Tibial nerve (tissue), 4 donors: ENCODE measurements around the gene PPIA. TPM values are rescaled to one million over a fixed set of nuclear protein-coding genes. Genes with fewer than 3 reads are reported as not detected.

ENCODE experiments used
- DNase-seq, 2 donors: peaks; one replicate each; pipeline ENCODE4 v3.0.0-alpha.2; 2019; ENCODE audit warnings: low spot score in 2 of 2
- H3K27ac ChIP-seq, 4 donors: fragments of 200-600 bp; sonication (generic) in 3 of 4; one replicate each; pipeline ENCODE4 v1.5.1; 2017 to 2019; ENCODE audit warnings: mild to moderate bottlenecking in 1 of 4
- H3K27me3 ChIP-seq, 2 donors: fragments of 200-600 bp; sonication (generic) in 1 of 2; one replicate each; pipeline versions ENCODE4 v1.5.1 to v1.6.0; 2017 to 2019
- H3K36me3 ChIP-seq, 3 donors: fragments of 200-600 bp; sonication (generic); one replicate each; pipeline ENCODE4 v1.5.1; 2018 to 2019
- H3K4me1 ChIP-seq, 4 donors: fragments of 200-600 bp; sonication (generic) in 3 of 4; one replicate each; pipeline ENCODE4 v1.5.1; 2017 to 2019
- H3K4me3 ChIP-seq, 4 donors: fragments of 200-600 bp; sonication (generic) in 3 of 4; one replicate each; pipeline ENCODE4 v1.5.1; 2017 to 2019; ENCODE audit warnings: mild to moderate bottlenecking in 1 of 4, moderate library complexity in 1 of 4
- H3K9me3 ChIP-seq, 4 donors: fragments of 200-600 bp; sonication (generic) in 3 of 4; one replicate each; pipeline ENCODE4 v1.5.1; 2017 to 2019
- EP300 ChIP-seq, 2 donors: sonication (generic); formaldehyde crosslinking; IDR thresholded peaks; one replicate each; pipeline ENCODE4 v1.6.1; 2017; ENCODE audit warnings: antibody characterized with exemption in 2 of 2, mild to moderate bottlenecking in 1 of 2
- POLR2A ChIP-seq, 2 donors: fragments of 450-650 bp; IDR thresholded peaks; one replicate each; pipeline ENCODE4 v1.6.1; 2017; ENCODE audit warnings: antibody characterized with exemption in 2 of 2, mild to moderate bottlenecking in 2 of 2, moderate library complexity in 2 of 2
- WGBS, 2 donors: methylation state at CpG; one replicate each; pipeline ENCODE4 v1.1.5; 2018; 5-methylcytosine and 5-hydroxymethylcytosine counted together
- total RNA-seq, 4 donors: library from RNA; depleted of rRNA; stranded (reverse); fragments of >200 nt; gene quantifications; one replicate each; pipeline ENCODE4 v1.1.0, GENCODE V29; 2016
- TF ChIP-seq, protein P1 (sequence below), 5 experiments: fragments of 200-600 bp in 3 of 5; fragments of 450-650 bp in 2 of 5; sonication (generic) in 3 of 5; IDR thresholded peaks; one replicate each; pipeline ENCODE4 v1.5.1; 2016 to 2019; ENCODE audit warnings: antibody characterized with exemption in 5 of 5, mild to moderate bottlenecking in 3 of 5, moderate library complexity in 2 of 5

The PPIA gene
- total RNA-seq, 4 donors from 2014 or later, result 803 to 1,127 (median 967) TPM

DNA sequence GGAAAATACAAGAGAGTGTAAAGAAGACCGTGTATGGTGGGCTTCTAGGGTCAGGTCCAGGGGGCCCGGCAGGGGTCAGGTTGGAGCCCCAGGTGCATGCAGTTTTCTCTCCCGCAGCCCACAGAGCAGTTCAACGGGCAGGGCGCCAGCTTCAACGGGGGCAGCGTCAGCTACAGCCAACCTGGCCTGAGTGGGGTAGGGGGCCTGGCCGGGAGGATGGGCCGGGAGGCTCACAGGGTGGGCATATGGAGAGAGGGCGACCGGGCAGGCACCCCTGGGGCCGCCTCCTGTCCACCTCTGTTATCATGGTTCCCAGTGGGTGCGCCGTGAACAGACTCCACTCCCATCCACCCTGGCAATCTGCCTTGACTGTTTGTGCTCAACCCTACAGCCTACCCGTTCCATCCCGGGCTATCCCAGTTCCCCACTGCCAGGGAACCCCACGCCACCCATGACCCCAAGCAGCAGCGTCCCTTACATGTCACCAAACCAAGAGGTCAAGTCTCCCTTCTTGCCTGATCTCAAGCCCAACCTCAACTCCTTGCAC lies 36.4 kb upstream of the PPIA start:
- 88 to 89% methylated on average over 17 to 18 of the region's 18 CpGs for WGBS, 2 donors
- H3K4me3 ChIP-seq, result no peak overlapping the region
- H3K9me3 ChIP-seq, result no peaks in the 10 kb centered on the region
- TF ChIP-seq EP300 (IDR thresholded peaks at IDR 0.05), result no peak
- TF ChIP-seq, protein P1, sequence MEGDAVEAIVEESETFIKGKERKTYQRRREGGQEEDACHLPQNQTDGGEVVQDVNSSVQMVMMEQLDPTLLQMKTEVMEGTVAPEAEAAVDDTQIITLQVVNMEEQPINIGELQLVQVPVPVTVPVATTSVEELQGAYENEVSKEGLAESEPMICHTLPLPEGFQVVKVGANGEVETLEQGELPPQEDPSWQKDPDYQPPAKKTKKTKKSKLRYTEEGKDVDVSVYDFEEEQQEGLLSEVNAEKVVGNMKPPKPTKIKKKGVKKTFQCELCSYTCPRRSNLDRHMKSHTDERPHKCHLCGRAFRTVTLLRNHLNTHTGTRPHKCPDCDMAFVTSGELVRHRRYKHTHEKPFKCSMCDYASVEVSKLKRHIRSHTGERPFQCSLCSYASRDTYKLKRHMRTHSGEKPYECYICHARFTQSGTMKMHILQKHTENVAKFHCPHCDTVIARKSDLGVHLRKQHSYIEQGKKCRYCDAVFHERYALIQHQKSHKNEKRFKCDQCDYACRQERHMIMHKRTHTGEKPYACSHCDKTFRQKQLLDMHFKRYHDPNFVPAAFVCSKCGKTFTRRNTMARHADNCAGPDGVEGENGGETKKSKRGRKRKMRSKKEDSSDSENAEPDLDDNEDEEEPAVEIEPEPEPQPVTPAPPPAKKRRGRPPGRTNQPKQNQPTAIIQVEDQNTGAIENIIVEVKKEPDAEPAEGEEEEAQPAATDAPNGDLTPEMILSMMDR (IDR thresholded peaks at IDR 0.05), result no peak
- no peak for TF ChIP-seq POLR2A (IDR thresholded peaks at IDR 0.05)
- H3K27ac ChIP-seq, result no peak overlapping the region
- peaks cover 0 to 36% (median 6%) of the 10 kb centered on the region in 4 donors for H3K4me1 ChIP-seq
- H3K27me3 ChIP-seq, result no peaks in the 10 kb centered on the region
- no peak for DNase-seq
- H3K36me3 ChIP-seq, result peaks cover 12 to 88% (median 30%) of the 10 kb centered on the region in 3 donors

DNA sequence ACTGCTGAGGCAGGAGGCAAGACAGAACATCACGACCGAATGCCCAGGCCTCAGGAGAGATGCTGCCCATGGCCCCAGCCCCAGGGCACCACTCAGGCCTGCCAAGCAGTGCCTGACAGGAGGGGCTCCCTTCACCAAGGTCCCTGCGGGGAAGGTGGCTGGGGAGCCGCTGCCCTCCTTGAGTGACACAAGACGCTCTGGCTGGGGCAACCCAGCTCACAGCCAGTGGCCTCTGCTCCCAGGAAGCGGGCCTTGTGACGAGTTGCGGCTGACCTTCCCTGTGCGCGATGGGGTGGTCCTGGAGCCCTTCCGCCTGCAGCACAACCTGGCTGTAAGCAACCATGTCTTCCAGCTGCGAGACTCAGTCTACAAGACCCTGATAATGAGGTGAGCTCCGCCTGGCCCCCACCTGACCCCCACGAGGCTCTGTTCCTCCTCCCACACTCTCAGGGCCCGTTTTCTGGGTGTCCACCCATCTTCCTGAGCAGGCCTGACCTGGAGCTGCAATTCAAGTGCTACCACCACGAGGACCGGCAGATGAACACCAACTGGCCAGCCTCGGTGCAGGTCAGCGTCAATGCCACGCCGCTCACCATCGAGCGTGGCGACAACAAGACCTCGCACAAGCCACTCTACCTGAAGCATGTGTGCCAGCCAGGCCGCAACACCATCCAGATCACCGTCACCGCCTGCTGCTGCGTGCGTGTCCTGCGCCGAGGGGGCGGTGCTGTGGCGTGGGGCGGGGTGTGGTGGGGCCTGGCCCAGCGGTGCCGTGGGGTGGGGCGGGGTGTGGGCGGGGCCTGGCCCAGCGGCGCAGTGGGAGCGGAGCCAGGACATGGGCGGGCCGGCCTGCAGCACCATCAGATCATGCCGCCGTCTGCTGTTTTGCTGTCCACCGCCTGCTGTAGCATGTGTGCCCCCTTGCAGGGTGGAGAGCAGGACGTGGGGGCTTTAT lies 35.0 kb upstream of the PPIA start:
- WGBS, 2 donors, result 58 to 85% methylated on average over 34 to 35 of the region's 48 CpGs
- peak overlapping the region in 1 of 4 donors; percentile 14 for H3K4me3 ChIP-seq
- peak; percentile 33 to 47 for DNase-seq

GRCh38 chr7:44762300-44762699 lies 34.2 kb upstream of the PPIA start:
- TF ChIP-seq EP300 (IDR thresholded peaks at IDR 0.05), result no peak
- TF ChIP-seq, protein P1 (IDR thresholded peaks at IDR 0.05), result no peak
- TF ChIP-seq POLR2A (IDR thresholded peaks at IDR 0.05), result no peak
- DNase-seq, result no peak
- Histone ChIP-seq H3K27me3 (no peaks in the 10 kb centered on the region), H3K27ac (peak overlapping the region in 1 of 4 donors; percentile 51), H3K36me3 (peaks cover 12 to 99% (median 36%) of the 10 kb centered on the region in 3 donors), H3K4me3 (peak overlapping the region in 1 of 4 donors; percentile 14), H3K9me3 (no peaks in the 10 kb centered on the region), H3K4me1 (peaks cover 0 to 15% (median 0%) of the 10 kb centered on the region in 4 donors)
- 78 to 90% methylated on average over 9 of the region's 9 CpGs for WGBS, 2 donors

More for the DNA sequence above, 35.0 kb upstream of the PPIA start:
- Histone ChIP-seq H3K27ac (peak overlapping the region in 2 of 4 donors; percentile 23 to 74), H3K27me3 (no peaks in the 10 kb centered on the region), H3K36me3 (peaks cover 12 to 99% (median 40%) of the 10 kb centered on the region in 3 donors), H3K9me3 (no peaks in the 10 kb centered on the region), H3K4me1 (peaks cover 0 to 23% (median 2%) of the 10 kb centered on the region in 4 donors)
- TF ChIP-seq EP300 (IDR thresholded peaks at IDR 0.05) (peak in 1 of 2 donors; percentile 29), POLR2A (IDR thresholded peaks at IDR 0.05) (no peak)

DNA sequence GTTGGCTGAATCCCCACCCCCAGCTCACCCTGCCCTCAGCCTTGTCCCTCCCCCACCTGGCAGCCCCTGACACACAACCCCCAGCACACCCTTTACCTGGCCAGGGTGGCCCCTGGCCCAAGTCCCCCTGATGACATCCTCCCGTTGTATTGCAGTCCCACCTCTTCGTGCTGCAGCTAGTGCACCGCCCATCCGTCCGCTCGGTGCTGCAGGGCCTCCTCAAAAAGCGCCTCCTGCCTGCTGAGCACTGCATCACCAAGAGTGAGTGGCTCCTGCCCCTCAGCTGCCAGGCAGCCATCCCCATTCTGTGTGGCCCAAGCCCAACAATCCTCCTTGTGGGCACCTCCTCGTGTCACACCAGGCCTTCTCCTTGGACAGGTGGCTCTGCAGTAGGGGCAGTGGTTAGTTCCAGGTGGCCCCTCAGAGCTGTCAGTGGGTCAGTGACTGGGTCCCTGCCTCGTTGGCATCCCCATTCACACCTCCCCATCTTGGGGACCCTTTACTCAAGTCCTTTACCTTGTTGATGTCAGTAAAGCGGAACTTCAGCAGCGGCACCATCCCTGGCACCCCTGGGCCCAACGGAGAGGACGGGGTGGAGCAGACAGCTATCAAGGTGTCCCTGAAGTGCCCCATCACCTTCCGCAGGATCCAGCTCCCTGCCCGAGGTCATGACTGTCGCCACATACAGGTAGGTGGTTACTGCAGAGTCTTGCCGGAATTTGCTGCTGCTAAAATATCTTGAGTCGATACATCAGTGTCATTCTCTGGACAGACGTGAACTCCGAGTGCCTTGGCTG lies 33.6 kb upstream of the PPIA start:
- Histone ChIP-seq H3K27me3 (no peaks in the 10 kb centered on the region), H3K36me3 (peaks cover 12 to 99% (median 35%) of the 10 kb centered on the region in 3 donors), H3K9me3 (no peaks in the 10 kb centered on the region), H3K4me3 (no peak overlapping the region), H3K4me1 (peaks cover 0 to 19% (median 3%) of the 10 kb centered on the region in 4 donors), H3K27ac (peak overlapping the region in 1 of 4 donors; percentile 51)
- TF ChIP-seq EP300 (IDR thresholded peaks at IDR 0.05) (no peak), POLR2A (IDR thresholded peaks at IDR 0.05) (no peak)
- TF ChIP-seq, protein P1 (IDR thresholded peaks at IDR 0.05), result no peak
- no peak for DNase-seq
- 90 to 93% methylated on average over 19 to 20 of the region's 20 CpGs for WGBS, 2 donors

DNA sequence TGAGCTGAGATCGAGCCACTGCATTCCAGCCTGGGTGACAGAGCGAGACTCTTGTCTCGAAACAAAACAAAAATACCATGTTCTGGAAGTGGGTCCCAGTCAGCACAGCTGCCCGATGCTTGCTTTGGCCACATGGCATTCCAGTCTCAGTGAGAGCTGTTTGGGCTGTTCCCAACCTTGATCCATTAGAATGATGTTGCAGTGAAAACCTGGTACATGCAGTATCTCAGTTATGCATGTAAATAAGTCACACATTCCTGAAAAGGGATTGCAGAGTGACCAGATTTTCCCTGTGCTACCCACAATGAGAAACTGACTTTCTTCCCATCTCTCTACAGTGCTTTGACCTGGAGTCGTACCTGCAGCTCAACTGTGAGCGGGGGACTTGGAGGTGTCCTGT lies 32.4 kb upstream of the PPIA start:
- peaks cover 12 to 90% (median 35%) of the 10 kb centered on the region in 3 donors for H3K36me3 ChIP-seq
- H3K27ac ChIP-seq, result no peak overlapping the region
- 90 to 94% methylated on average over 6 of the region's 6 CpGs for WGBS, 2 donors
- TF ChIP-seq EP300 (IDR thresholded peaks at IDR 0.05), result no peak
- no peak for TF ChIP-seq POLR2A (IDR thresholded peaks at IDR 0.05)
- TF ChIP-seq, protein P1 (IDR thresholded peaks at IDR 0.05), result no peak
- no peak for DNase-seq
- no peak overlapping the region for H3K4me3 ChIP-seq
- H3K9me3 ChIP-seq, result no peaks in the 10 kb centered on the region
- no peaks in the 10 kb centered on the region for H3K27me3 ChIP-seq
- peaks cover 0 to 30% (median 10%) of the 10 kb centered on the region in 4 donors for H3K4me1 ChIP-seq
